Heart left ventricle (tissue), 16 donors: Measurements from ENCODE around the gene ATP5MC2. TPM values are rescaled to one million over a fixed set of nuclear protein-coding genes. Genes with fewer than 3 reads are reported as not detected.

Source experiments
- ATAC-seq, 4 donors: fragments of 200-7000 bp; cut with Tn5 transposase; one replicate each; pipeline ENCODE4 v1.9.1; 2020 to 2022; ENCODE audit warnings: moderate library complexity in 4 of 4, mild to moderate bottlenecking in 3 of 4, moderate number of reproducible peaks in 1 of 4
- DNase-seq, 5 donors: peaks; one replicate each; pipeline ENCODE4 v3.0.0-alpha.2; 2020
- H3K27ac ChIP-seq, 12 donors: fragments of 200-600 bp; sonication (generic) in 4 of 12; one replicate each; pipeline versions ENCODE4 v1.5.0 to v1.8.0; 2016 to 2022; ENCODE audit warnings: mild to moderate bottlenecking in 2 of 12
- H3K27me3 ChIP-seq, 9 donors: fragments of 200-600 bp; sonication (generic) in 2 of 9; one replicate each; pipeline versions ENCODE4 v1.5.1 to v1.8.0; 2016 to 2022; ENCODE audit warnings: mild to moderate bottlenecking in 3 of 9
- H3K36me3 ChIP-seq, 9 donors: fragments of 200-600 bp; sonication (generic) in 2 of 9; one replicate each; pipeline versions ENCODE4 v1.5.0 to v1.8.0; 2018 to 2022; ENCODE audit warnings: mild to moderate bottlenecking in 2 of 9
- H3K4me1 ChIP-seq, 12 donors: fragments of 200-600 bp; sonication (generic) in 4 of 12; one replicate each; pipeline versions ENCODE4 v1.5.0 to v1.8.0; 2016 to 2022; ENCODE audit warnings: mild to moderate bottlenecking in 3 of 12
- H3K4me3 ChIP-seq, 12 donors: fragments of 200-600 bp; sonication (generic) in 4 of 12; one replicate each; pipeline versions ENCODE4 v1.5.0 to v1.8.0; 2017 to 2022; ENCODE audit warnings: mild to moderate bottlenecking in 9 of 12, moderate library complexity in 4 of 12
- H3K9me3 ChIP-seq, 12 donors: fragments of 200-600 bp; sonication (generic) in 4 of 12; one replicate each; pipeline versions ENCODE4 v1.5.0 to v1.8.0; 2016 to 2022; ENCODE audit warnings: mild to moderate bottlenecking in 1 of 12
- POLR2A ChIP-seq, 2 donors: fragments of 450-650 bp; IDR thresholded peaks; one replicate each; pipeline ENCODE4 v1.6.1; 2017; ENCODE audit warnings: antibody characterized with exemption in 2 of 2, mild to moderate bottlenecking in 2 of 2, moderate library complexity in 2 of 2
- WGBS, 4 donors: extraction: QIAGEN DNeasy Blood & Tissue Kit in 2 of 4; methylation state at CpG; one replicate each; pipeline versions ENCODE4 v1.1.5 to v1.1.7; 2013 to 2018; 5-methylcytosine and 5-hydroxymethylcytosine counted together
- intact Hi-C, 10 donors: fragments of 100-400 bp; cut with DNase I; formaldehyde crosslinking; loops; one replicate each; pipeline versions ENCODE4 v1.11.1 to v1.14.2; 2022
- polyA plus RNA-seq, 2 donors: library from polyadenylated mRNA; stranded (reverse); fragments of 200-250 nt; gene quantifications; one replicate each; pipeline ENCODE4 v1.2.3, GENCODE V29; 2013
- total RNA-seq, 9 donors: library from RNA; depleted of rRNA in 2 of 9; stranded (reverse); fragments of >200 nt in 2 of 9; fragmentation: NEBNext Ultra II Directional in 3 of 9; extraction: Animal tissue kit (Norgen Biotek cat#: 25700) in 3 of 9; gene quantifications; one replicate each; pipeline versions ENCODE4 v1.1.0 to v1.2.4, GENCODE V29; 2016 to 2023
- TF ChIP-seq, protein P1 (sequence below), 12 donors: fragments of 200-600 bp; sonication (generic) in 4 of 12; IDR thresholded peaks; one replicate each; pipeline versions ENCODE4 v1.5.0 to v1.8.0; 2018 to 2022; ENCODE audit warnings: antibody characterized with exemption in 12 of 12, mild to moderate bottlenecking in 5 of 12
- donor health status: ischemic (EF 13 %, LVEDD 7.1; RV severe dilation, severe dysfunction).
- donor health status: healthy with polysubstance abuse.
- donor health status: DM: no; HTN: yes; CAD: no.
- donor health status: DM: no; HTN: no; CAD: no.
- donor health status: ischemic (EF 25% LVEDD 6.9; RV normal size, moderate dysfunction).
- donor health status: ischemic (EF 25% LVEDD 5.7; RV mildly dilated, moderate dysfunction).
- donor health status: healthy.
- donor health status: DM: yes; HTN: yes; CAD: no.
- donor health status: ischemic (EF 35%, LVEDD 5.7; RV mildly dilated, moderate dysfunction).
- donor health status: nonischemic (EF 11% LVEDD 7.7; RV severe dilation, severe dysfunction).
- donor health status: DM: yes; HTN: yes; CAD: no.
- donor health status: PGD.
- donor health status: ischemic (EF 29% LVEDD 5.4; RV normal size, mild dysfunction).
- donor health status: nonischemic (EF 23%, LVEDD 6.1; RV moderate dilation, normal function).

ATP5MC2 gene
- total and polyA plus RNA-seq, 11 donors = 392 to 753 (median 555) TPM

DNA sequence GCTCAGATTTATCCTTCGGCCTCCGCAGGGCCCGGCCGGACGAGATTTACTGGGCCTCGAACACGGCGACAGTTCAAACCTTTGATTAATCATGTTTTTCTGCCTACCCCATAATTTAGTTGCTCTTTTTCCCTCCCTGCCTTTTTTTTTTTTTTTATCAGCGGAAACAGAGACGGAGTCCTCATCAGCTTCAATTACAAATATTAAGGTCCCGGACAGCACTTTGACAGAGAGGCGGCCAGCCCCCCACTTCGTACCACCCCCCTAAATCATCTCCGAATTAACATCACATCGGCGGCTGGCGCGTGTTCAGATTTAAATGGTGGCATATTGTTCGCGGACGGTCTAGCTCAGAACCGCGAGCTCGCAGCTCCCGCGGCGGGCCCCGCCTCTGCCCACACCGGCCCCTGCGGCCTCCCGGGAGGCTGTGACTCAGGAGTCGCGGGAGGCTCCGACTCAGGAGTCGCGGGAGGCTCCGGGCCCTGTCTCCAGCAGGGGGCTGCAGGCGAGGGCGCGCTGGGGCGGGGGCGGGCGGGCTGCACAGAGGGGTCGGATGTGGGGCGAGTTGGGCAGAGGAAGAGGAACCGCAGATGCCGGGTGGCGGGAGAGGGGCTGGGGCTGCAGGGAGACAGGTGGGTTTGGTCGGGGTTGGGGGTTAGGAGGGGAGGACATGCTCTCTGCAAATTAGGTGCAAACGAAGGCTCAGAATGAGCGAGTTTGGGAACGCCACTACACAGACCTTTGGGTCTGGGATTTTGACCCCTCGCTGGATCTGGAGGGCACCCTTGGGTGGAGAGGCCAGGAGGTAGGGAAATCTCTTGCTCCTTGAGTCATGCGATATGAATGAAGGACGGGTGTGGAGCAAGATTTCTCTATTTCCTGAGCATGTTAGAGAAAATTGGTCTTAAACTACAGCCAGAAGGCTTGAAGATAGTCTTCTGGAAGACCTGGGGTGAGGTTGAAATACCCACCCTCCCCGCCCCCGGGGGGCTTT, 19.6 kb upstream of the ATP5MC2 start:
- no peak for TF ChIP-seq POLR2A (IDR thresholded peaks at IDR 0.05)
- TF ChIP-seq, protein P1, sequence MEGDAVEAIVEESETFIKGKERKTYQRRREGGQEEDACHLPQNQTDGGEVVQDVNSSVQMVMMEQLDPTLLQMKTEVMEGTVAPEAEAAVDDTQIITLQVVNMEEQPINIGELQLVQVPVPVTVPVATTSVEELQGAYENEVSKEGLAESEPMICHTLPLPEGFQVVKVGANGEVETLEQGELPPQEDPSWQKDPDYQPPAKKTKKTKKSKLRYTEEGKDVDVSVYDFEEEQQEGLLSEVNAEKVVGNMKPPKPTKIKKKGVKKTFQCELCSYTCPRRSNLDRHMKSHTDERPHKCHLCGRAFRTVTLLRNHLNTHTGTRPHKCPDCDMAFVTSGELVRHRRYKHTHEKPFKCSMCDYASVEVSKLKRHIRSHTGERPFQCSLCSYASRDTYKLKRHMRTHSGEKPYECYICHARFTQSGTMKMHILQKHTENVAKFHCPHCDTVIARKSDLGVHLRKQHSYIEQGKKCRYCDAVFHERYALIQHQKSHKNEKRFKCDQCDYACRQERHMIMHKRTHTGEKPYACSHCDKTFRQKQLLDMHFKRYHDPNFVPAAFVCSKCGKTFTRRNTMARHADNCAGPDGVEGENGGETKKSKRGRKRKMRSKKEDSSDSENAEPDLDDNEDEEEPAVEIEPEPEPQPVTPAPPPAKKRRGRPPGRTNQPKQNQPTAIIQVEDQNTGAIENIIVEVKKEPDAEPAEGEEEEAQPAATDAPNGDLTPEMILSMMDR (IDR thresholded peaks at IDR 0.05) = peak in 1 of 12 donors; percentile 22
- Histone ChIP-seq H3K27ac (no peak overlapping the region), H3K27me3 (peaks cover 17 to 89% (median 47%) of the 10 kb centered on the region in 9 donors), H3K9me3 (no peaks in the 10 kb centered on the region), H3K36me3 (no peaks in the 10 kb centered on the region), H3K4me3 (peak overlapping the region in 11 of 12 donors; percentile 12 to 53 (median 34)), H3K4me1 (peaks cover 0 to 23% (median 14%) of the 10 kb centered on the region in 12 donors)
- intact Hi-C loops = no loop called here
- DNase-seq = peak in 3 of 5 donors; percentile 41 to 67 (median 47)
- ATAC-seq = peak in 3 of 4 donors; percentile 47 to 68 (median 47)
- WGBS, 4 donors = 5 to 9% (median 6%) methylated on average over 52 to 57 of the region's 57 CpGs

DNA sequence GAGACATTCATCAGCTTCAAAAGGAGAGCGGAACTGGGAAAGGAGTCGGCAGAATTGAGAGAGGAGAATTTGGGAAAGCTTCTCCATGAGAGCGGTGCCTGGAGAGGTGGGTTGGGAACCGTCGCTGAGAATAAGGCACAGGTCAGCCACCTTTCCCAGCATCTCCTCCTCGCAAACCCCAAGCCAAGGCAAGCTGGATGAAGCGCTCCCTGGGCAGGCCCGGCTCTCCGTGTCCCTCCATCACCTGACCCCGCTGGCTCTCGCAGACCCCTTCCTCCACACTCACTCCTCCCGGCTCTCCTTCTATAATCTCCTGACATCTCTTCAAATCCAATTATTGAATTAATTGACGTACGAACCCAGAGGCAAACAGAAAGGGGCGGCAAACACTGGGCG, 18.9 kb upstream of the ATP5MC2 start:
- TF ChIP-seq POLR2A (IDR thresholded peaks at IDR 0.05) = no peak
- TF ChIP-seq, protein P1 (IDR thresholded peaks at IDR 0.05) = no peak
- DNase-seq (no peak), ATAC-seq (no peak)
- Histone ChIP-seq H3K27ac (no peak overlapping the region), H3K4me1 (peaks cover 0 to 23% (median 14%) of the 10 kb centered on the region in 12 donors), H3K36me3 (no peaks in the 10 kb centered on the region), H3K4me3 (peak overlapping the region in 5 of 12 donors; percentile 32 to 53 (median 42)), H3K27me3 (peaks cover 17 to 85% (median 47%) of the 10 kb centered on the region in 9 donors), H3K9me3 (no peaks in the 10 kb centered on the region)
- intact Hi-C loops = no loop called here
- 38 to 46% (median 45%) methylated on average over 16 of the region's 16 CpGs for WGBS, 4 donors

- TF ChIP-seq, protein P1 (IDR thresholded peaks at IDR 0.05) = no peak
- peaks cover 0 to 25% (median 2%) of the 10 kb centered on the region in 9 donors for H3K27me3 ChIP-seq
- no peaks in the 10 kb centered on the region for H3K36me3 ChIP-seq
- H3K4me1 ChIP-seq = peaks cover 0 to 9% (median 0%) of the 10 kb centered on the region in 12 donors
- H3K4me3 ChIP-seq = no peak overlapping the region
- 84 to 90% (median 89%) methylated on average over 4 of the region's 4 CpGs for WGBS, 4 donors
- H3K9me3 ChIP-seq = no peaks in the 10 kb centered on the region
- no peak for DNase-seq
- intact Hi-C loops = no loop called here
- H3K27ac ChIP-seq = no peak overlapping the region
- no peak for ATAC-seq
Observed at GRCh38 chr12:53688134-53688533, 12.3 kb upstream of the ATP5MC2 start.

DNA sequence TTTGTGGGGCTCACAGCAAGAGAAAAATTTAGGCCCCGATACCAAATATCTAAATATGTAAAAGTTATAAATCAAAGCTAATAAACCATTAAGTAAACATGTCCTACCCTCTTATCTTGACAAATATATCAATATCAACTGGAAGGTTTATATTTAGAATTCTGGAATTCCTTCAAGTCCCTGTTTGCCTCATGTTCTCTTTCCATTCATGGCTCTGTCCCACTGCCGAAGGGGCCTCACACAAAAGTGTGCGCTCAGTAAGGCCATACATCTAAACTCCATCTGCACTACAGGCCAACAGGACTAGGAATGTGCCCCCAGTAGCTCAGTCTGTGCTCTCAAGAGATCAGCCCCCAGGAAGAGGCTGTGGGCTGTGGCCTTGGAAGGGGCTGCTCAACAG, 10.6 kb upstream of the ATP5MC2 start:
- WGBS, 4 donors = 79 to 87% (median 83%) methylated on average over 3 of the region's 3 CpGs
- ATAC-seq = no peak
- Histone ChIP-seq H3K4me3 (no peak overlapping the region), H3K4me1 (peaks cover 0 to 9% (median 0%) of the 10 kb centered on the region in 12 donors), H3K27ac (no peak overlapping the region), H3K27me3 (peaks cover 0 to 9% (median 0%) of the 10 kb centered on the region in 9 donors), H3K36me3 (no peaks in the 10 kb centered on the region), H3K9me3 (no peaks in the 10 kb centered on the region)
- no peak for DNase-seq
- TF ChIP-seq POLR2A (IDR thresholded peaks at IDR 0.05) = no peak
- TF ChIP-seq, protein P1 (IDR thresholded peaks at IDR 0.05) = no peak
- intact Hi-C loops = no loop called here
